HEK293T (cell line): Measurements from ENCODE around the gene RAB23.
"Not testable (repeated sequence)": the region's sequence is repeated elsewhere in the genome, so short reads cannot be mapped to it uniquely, and the experiment has no call there.

ENCODE experiments used
- CTCF ChIA-PET: fragments of 350-600 bp; formaldehyde crosslinking; extraction: SDS; loops from one replicate; lab custom pipeline; 2021; ENCODE audit warnings: antibody characterized with exemption, inconsistent platforms; lab: Yijun Ruan, JAX
- POLR2A ChIA-PET: fragments of 350-600 bp; formaldehyde crosslinking; extraction: SDS; loops from one replicate; lab custom pipeline; 2020; ENCODE audit warnings: antibody characterized with exemption, inconsistent platforms; lab: Yijun Ruan, JAX
- DNase-seq: peaks from one replicate; pipeline ENCODE4 v3.0.0; 2012; ENCODE audit warnings: mixed read lengths; ENCODE audit errors: extremely low spot score
- ARNT ChIP-seq: fragments of 450-650 bp; IDR thresholded peaks from 2 replicates; pipeline ENCODE4 v1.6.1; 2017; ENCODE audit warnings: mild to moderate bottlenecking
- BHLHE40 ChIP-seq: fragments of 450-650 bp; IDR thresholded peaks from 2 replicates; pipeline ENCODE4 v1.6.1; 2016; ENCODE audit warnings: mild to moderate bottlenecking, moderate library complexity, borderline replicate concordance
- CTBP1 ChIP-seq: fragments of 450-650 bp; IDR thresholded peaks from 2 replicates; pipeline ENCODE4 v1.6.1; 2016; ENCODE audit warnings: borderline replicate concordance
- ELF4 ChIP-seq: fragments of 450-650 bp; IDR thresholded peaks from 2 replicates; pipeline ENCODE4 v1.6.1; 2017; ENCODE audit warnings: antibody characterized with exemption
- FOXA1 ChIP-seq: fragments of 450-650 bp; IDR thresholded peaks from 2 replicates; pipeline ENCODE4 v1.6.1; 2016; ENCODE audit warnings: mild to moderate bottlenecking
- FOXK2 ChIP-seq: fragments of 450-650 bp; IDR thresholded peaks from 2 replicates; pipeline ENCODE4 v1.6.1; 2016; ENCODE audit warnings: mild to moderate bottlenecking
- FOXM1 ChIP-seq: fragments of 450-650 bp; IDR thresholded peaks from 2 replicates; pipeline ENCODE4 v1.6.1; 2017; ENCODE audit warnings: mild to moderate bottlenecking, borderline replicate concordance
- HDGF ChIP-seq: fragments of 450-650 bp; IDR thresholded peaks from 2 replicates; pipeline ENCODE4 v1.6.1; 2017; ENCODE audit warnings: antibody characterized with exemption, borderline replicate concordance
- L3MBTL2 ChIP-seq: fragments of 450-650 bp; conservative IDR thresholded peaks from 2 replicates; pipeline ENCODE4 v1.6.1; 2016; ENCODE audit warnings: mild to moderate bottlenecking
- LEF1 ChIP-seq: fragments of 450-650 bp; IDR thresholded peaks from 2 replicates; pipeline ENCODE4 v1.6.1; 2017; ENCODE audit warnings: mild to moderate bottlenecking, borderline replicate concordance
- NFRKB ChIP-seq: fragments of 450-650 bp; IDR thresholded peaks from 2 replicates; pipeline ENCODE4 v1.6.1; 2016; ENCODE audit warnings: mild to moderate bottlenecking, moderate library complexity
- PKNOX1 ChIP-seq: fragments of 450-650 bp; IDR thresholded peaks from 2 replicates; pipeline ENCODE4 v1.6.1; 2016
- SP1 ChIP-seq: fragments of 450-650 bp; IDR thresholded peaks from 2 replicates; pipeline ENCODE4 v1.6.1; 2017
- SUZ12 ChIP-seq: fragments of 450-650 bp; IDR thresholded peaks from 2 replicates; pipeline ENCODE4 v1.6.1; 2016; ENCODE audit warnings: mild to moderate bottlenecking
- TARDBP ChIP-seq: fragments of 450-650 bp; IDR thresholded peaks from 2 replicates; pipeline ENCODE4 v1.6.1; 2016
- ZNF384 ChIP-seq: fragments of 450-650 bp; IDR thresholded peaks from 2 replicates; pipeline ENCODE4 v1.6.1; 2016

The RAB23 gene

GRCh38 chr6:57250348-57250747 lies 28.2 kb upstream of the RAB23 start:
- POLR2A ChIA-PET, result no interaction called here
- DNase-seq, result no peak
- CTCF ChIA-PET, result no interaction called here
- TF ChIP-seq CTBP1 (no peak), TARDBP (no peak), PKNOX1 (no peak), SP1 (no peak), ELF4 (no peak), LEF1 (no peak), FOXA1 (no peak), ZNF384 (no peak), HDGF (no peak), FOXM1 (no peak), NFRKB (no peak), SUZ12 (no peak), FOXK2 (no peak), L3MBTL2 (no peak), BHLHE40 (no peak)

GRCh38 chr6:57248311-57248895 lies 26.3 kb upstream of the RAB23 start:
- ChIA-PET CTCF (interaction anchor here (0.6 kb wide), 1 partner anchor 19 kb away, joined by 3 read pairs; no protein-coding TSS in a partner anchor), POLR2A (interaction anchor here (1.1 kb wide), 1 partner anchor 69 kb away, joined by 4 read pairs; the partner anchor contains the start of gene PRIM2)
- TF ChIP-seq ARNT, result no peak
- no peak for TF ChIP-seq SP1
- no peak for TF ChIP-seq TARDBP
- no peak for TF ChIP-seq ELF4
- TF ChIP-seq HDGF, result no peak
- TF ChIP-seq FOXA1, result no peak
- TF ChIP-seq FOXK2, result no peak
- no peak for TF ChIP-seq FOXM1
- TF ChIP-seq L3MBTL2, result no peak
- TF ChIP-seq NFRKB, result no peak
- no peak for TF ChIP-seq PKNOX1
- TF ChIP-seq SUZ12, result no peak
- no peak for TF ChIP-seq BHLHE40
- no peak for TF ChIP-seq LEF1
- TF ChIP-seq CTBP1, result no peak
- TF ChIP-seq ZNF384, result no peak
- DNase-seq, result no peak

GRCh38 chr6:57247603-57248002 lies 25.5 kb upstream of the RAB23 start:
- no peak for TF ChIP-seq NFRKB
- CTCF ChIA-PET, result no interaction called here
- POLR2A ChIA-PET, result no interaction called here
- DNase-seq, result no peak

- ChIA-PET POLR2A (interaction anchor here (1.6 kb wide), 1 partner anchor 24 kb away, joined by 7 read pairs; the partner anchor contains the start of gene RAB23), CTCF (no interaction called here)
These were observed 24.2 kb upstream of the RAB23 start for GRCh38 chr6:57246307-57246706.

DNA sequence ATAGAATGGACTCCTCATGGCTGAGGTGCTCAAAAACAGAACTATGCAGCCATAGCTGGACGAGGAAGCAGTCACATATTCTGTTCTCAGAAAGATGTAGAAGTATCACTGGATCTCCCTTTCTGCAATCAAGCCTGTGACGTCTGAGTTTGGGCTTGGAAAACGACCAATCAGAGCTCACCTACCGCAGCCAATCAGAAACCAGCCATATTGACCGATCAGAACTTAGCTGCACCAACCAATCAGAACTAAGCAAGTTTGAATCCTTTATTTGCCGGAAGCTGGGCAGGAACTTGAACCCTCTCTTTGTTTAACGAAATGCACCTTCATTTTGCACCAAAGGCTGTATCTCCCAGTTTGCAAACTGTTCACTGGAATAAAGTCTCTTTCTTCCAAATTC lies 21.8 kb upstream of the RAB23 start:
- ChIA-PET CTCF (interaction anchor here (1.1 kb wide), 1 partner anchor 9 kb away, joined by 3 read pairs; no protein-coding TSS in a partner anchor), POLR2A (no interaction called here)
- no peak for DNase-seq
- TF ChIP-seq FOXA1 (no peak), PKNOX1 (no peak), SUZ12 (no peak), SP1 (no peak), ARNT (no peak), CTBP1 (no peak), ELF4 (no peak), L3MBTL2 (no peak)

More at GRCh38 chr6:57246307-57246706, 24.2 kb upstream of the RAB23 start:
- no peak for DNase-seq
- TF ChIP-seq PKNOX1 (no peak), ZNF384 (no peak), FOXA1 (no peak), BHLHE40 (no peak), CTBP1 (no peak), FOXM1 (no peak), TARDBP (no peak)

GRCh38 chr6:57243526-57243925 lies 21.4 kb upstream of the RAB23 start:
- POLR2A ChIA-PET, DNase-seq: not testable (repeated sequence)
- CTCF ChIA-PET, result interaction anchor here (1.1 kb wide), 1 partner anchor 9 kb away, joined by 3 read pairs; no protein-coding TSS in a partner anchor
